ENCODE results near the gene PPP1R1B. TPM values are rescaled to one million over a fixed set of nuclear protein-coding genes. Genes with fewer than 3 reads are reported as not detected.

The PPP1R1B gene
- not detected for total RNA-seq

DNA sequence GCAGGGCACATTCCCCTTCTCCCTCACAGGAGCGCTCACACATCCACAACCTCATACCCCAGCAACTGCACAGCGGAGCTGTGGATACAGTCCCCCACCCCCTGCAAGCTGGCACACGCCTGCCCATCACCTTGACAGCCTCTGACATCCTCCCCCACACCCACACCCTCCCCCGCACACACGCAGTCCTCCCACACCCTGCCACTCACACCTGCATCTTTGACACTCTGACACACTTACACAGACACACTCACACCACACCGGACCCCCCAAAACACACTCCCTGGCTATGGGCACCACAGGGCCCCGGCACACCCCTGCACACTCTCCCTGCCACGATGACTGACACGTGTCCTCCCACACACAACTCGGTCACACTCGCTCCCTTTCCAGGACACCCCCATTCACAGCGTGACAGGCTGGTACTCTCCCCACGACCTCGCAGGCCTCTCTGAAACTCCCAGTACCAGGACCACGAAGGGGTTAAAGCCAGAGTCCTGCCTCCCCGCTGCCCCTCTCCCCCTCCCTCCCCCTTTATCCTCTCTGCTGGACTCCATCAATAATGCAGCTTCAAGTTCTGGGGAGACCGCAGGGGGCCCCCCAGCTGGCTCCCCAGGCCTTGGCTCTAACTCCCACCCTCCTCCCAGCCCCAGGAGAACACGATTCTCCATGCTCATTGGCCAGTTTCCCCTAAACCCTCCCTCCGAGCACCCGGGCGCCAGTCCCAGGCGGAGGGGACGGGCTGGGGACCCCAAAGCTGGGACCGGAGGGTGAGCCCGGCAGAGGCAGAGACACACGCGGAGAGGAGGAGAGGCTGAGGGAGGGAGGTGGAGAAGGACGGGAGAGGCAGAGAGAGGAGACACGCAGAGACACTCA lies at the start of gene PPP1R1B:
TSS of gene PPP1R1B (plus strand) at position 782 of the 876 bp plus-strand sequence. CDS start 441 bp downstream, outside the sequence.
- peak; percentile 56 for DNase-seq
- no peak within 1 kb of the TSS for H3K27ac Mint-ChIP-seq

GRCh38 chr17:39578272-39578671 lies 48.5 kb upstream of the PPP1R1B start:
- peaks cover 5% of the 10 kb centered on the region for H3K27me3 Mint-ChIP-seq
- intact Hi-C loops (cut with micrococcal nuclease), result no loop called here
- DNase-seq, result no peak

More for the DNA sequence above, at the start of gene PPP1R1B:
- H3K4me3 Mint-ChIP-seq, result peak within 1 kb of the TSS; percentile 33
- H3K4me1 Mint-ChIP-seq (ENCODE audit: low read depth), result peaks cover 23% of the 10 kb centered on the region
- no peaks in the 10 kb centered on the region for H3K9me3 Mint-ChIP-seq
- peaks cover 28% of the 10 kb centered on the region for H3K27me3 Mint-ChIP-seq
- no peak for TF ChIP-seq CTCF (IDR thresholded peaks at IDR 0.05)
- intact Hi-C loops (cut with micrococcal nuclease), result loop anchor here (10.0 kb wide), 1 partner anchor 358 kb away; the partner anchor contains the start of gene PSMD3
- H3K36me3 Mint-ChIP-seq (ENCODE audit: low read depth), result no peaks in the 10 kb centered on the region
- no peak for ATAC-seq
- ChIA-PET POLR2A (interaction anchor here (0.8 to 1.3 kb wide), 2 partner anchors 103 to 150 kb away, joined by 3 read pairs; partner anchors contain the start of gene MIEN1), CTCF (interaction anchor here (7.8 to 10.5 kb wide), 4 partner anchors 8 to 78 kb away, joined by 111 to 224 read pairs (median 146); partner anchors contain the start of genes PNMT, STARD3 and TCAP)

GRCh38 chr17:39579318-39580081 lies 47.3 kb upstream of the PPP1R1B start:
- no peak for TF ChIP-seq CTCF (IDR thresholded peaks at IDR 0.05)
- ChIA-PET CTCF (interaction anchor here (1.1 to 5.7 kb wide), 4 partner anchors 13 to 74 kb away, joined by 3 to 34 read pairs (median 4); no protein-coding TSS in a partner anchor), POLR2A (no interaction called here)
- Mint-ChIP-seq H3K27me3 (peaks cover 2% of the 10 kb centered on the region), H3K27ac (no peak overlapping the region), H3K36me3 (ENCODE audit: low read depth) (no peaks in the 10 kb centered on the region), H3K4me1 (ENCODE audit: low read depth) (no peaks in the 10 kb centered on the region), H3K9me3 (no peaks in the 10 kb centered on the region), H3K4me3 (no peak overlapping the region)
- ATAC-seq, result no peak
- no peak for DNase-seq
- intact Hi-C loops (cut with micrococcal nuclease), result no loop called here

More at GRCh38 chr17:39578272-39578671, 48.5 kb upstream of the PPP1R1B start:
- no peaks in the 10 kb centered on the region for H3K36me3 Mint-ChIP-seq (ENCODE audit: low read depth)
- CTCF ChIA-PET, result interaction anchor here (0.9 to 5.7 kb wide), 5 partner anchors 16 to 75 kb away, joined by 3 to 34 read pairs (median 4); no protein-coding TSS in a partner anchor
- H3K4me1 Mint-ChIP-seq (ENCODE audit: low read depth), result peaks cover 3% of the 10 kb centered on the region
- H3K9me3 Mint-ChIP-seq, result no peaks in the 10 kb centered on the region
- H3K27ac Mint-ChIP-seq, result no peak overlapping the region
- POLR2A ChIA-PET, result no interaction called here
- no peak for ATAC-seq
- H3K4me3 Mint-ChIP-seq, result no peak overlapping the region
- TF ChIP-seq CTCF (IDR thresholded peaks at IDR 0.05), result no peak

DNA sequence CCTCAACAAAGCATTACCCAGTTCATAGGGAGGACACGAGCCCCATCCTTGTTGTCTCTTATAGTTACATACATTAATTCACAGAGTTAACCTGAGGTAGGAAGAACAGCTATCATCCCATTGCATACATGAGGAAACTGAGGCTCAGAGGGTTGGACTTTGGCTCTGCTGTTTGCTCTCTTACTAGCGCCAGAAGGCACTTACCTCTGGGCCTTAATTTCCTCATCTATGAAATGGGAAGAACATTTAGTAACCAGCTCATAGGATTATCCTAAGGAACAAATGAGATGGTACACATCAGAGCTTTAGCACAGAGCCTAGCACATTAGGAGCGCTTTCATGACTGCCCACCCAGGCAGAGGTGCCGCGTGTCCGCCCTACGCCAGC lies 46.7 kb upstream of the PPP1R1B start:
- intact Hi-C loops (cut with micrococcal nuclease), result no loop called here
- POLR2A ChIA-PET, result no interaction called here
- no peaks in the 10 kb centered on the region for H3K4me1 Mint-ChIP-seq (ENCODE audit: low read depth)
- ATAC-seq, result no peak
- no peaks in the 10 kb centered on the region for H3K36me3 Mint-ChIP-seq (ENCODE audit: low read depth)
- no peak for TF ChIP-seq CTCF (IDR thresholded peaks at IDR 0.05)
- no peak for DNase-seq
- H3K4me3 Mint-ChIP-seq, result no peak overlapping the region
- H3K27ac Mint-ChIP-seq, result no peak overlapping the region
- no peaks in the 10 kb centered on the region for H3K9me3 Mint-ChIP-seq
- no peaks in the 10 kb centered on the region for H3K27me3 Mint-ChIP-seq
- CTCF ChIA-PET, result interaction anchor here (0.8 to 5.7 kb wide), 4 partner anchors 14 to 74 kb away, joined by 3 to 34 read pairs (median 5); no protein-coding TSS in a partner anchor

Data from activated CD8-positive, alpha-beta T cell treated with anti-CD3 and anti-CD28 coated beads for 36 hours (primary cell).